KOPT-K1 (cell line): ENCODE measurements around the gene YBEY.

ENCODE experiments used
- H3K27ac ChIP-seq: fragments of 200-600 bp; sonication (generic); 2 replicates; pipeline ENCODE4 v1.5.1; 2016; ENCODE audit warnings: antibody characterized with exemption, mild to moderate bottlenecking, low read depth, low read length; ENCODE audit not compliant: poor library complexity, severe bottlenecking
- H3K36me3 ChIP-seq: fragments of 200-600 bp; sonication (generic); 2 replicates; pipeline ENCODE4 v1.5.1; 2017; ENCODE audit warnings: antibody characterized with exemption, mild to moderate bottlenecking, low read length, moderate library complexity; ENCODE audit not compliant: insufficient read depth
- H3K9me3 ChIP-seq: fragments of 200-600 bp; sonication (generic); 2 replicates; pipeline ENCODE4 v1.5.1; 2017; ENCODE audit warnings: antibody characterized with exemption, low read length, mild to moderate bottlenecking; ENCODE audit not compliant: insufficient read depth, poor library complexity, severe bottlenecking

YBEY gene

DNA sequence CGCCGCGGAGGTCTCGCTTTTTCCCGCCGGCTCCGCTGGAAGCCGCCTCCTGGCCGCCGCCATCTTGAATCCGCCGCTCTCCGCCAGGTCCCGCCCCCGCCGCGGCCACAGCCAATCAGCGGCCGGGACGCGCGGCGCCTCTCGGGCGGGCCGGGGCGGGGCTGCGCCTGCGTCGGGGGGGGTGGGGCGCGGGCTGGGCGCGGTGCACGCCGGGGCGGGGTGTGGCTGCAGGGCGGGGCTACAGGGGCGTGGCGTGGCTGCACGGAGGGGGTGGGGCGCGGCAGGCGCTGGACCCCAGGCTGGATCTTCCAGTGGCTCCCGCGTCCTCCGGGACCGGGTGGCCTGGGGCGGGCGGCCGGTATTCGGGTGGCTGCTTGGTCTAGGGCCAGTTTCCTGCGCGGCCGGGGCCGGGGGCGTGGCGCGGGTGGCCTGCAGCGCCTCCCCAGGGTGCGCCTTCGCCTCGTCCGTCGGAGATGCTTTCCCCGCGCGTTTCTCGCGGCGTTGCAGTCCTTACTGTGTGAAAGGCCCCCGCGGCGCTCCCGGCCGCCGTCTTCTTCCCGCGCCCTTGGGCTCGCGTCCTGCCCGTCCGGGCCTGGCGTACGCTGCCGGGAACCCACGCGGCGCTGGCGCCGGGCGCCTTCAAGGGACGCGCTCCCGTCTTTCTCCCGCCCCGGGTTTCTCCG lies 38.4 kb downstream of the YBEY start:
- Histone ChIP-seq H3K9me3 (no peaks in the 10 kb centered on the region), H3K27ac (peak overlapping the region; percentile 98), H3K36me3 (peaks cover 40% of the 10 kb centered on the region)

- H3K27ac ChIP-seq: peak overlapping the region; percentile 76
- no peaks in the 10 kb centered on the region for H3K9me3 ChIP-seq
- peaks cover 48% of the 10 kb centered on the region for H3K36me3 ChIP-seq
Observed at GRCh38 chr21:46325073-46325912, 39.2 kb downstream of the YBEY start.

GRCh38 chr21:46326110-46326703 lies 40.1 kb downstream of the YBEY start:
- H3K36me3 ChIP-seq: peaks cover 55% of the 10 kb centered on the region

DNA sequence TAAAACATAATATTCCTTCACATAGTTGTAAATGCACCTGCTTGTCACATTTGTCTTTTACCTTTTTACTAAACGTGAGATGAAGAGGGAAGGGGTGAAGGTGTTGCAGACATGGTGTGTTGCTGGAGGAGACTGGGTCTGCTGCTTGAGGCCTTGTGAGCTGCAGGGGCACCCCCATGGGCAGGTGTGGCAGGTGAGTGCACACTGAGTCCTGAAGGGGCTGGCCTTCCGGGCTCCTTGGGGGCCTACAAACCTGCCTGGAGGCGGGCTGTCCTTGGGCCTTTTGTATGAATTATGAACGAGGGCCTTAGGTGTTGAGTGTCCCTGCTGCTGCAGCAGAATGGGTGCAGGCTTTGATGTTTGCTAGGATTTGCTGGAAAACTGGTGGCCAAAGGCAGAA lies 41.6 kb downstream of the YBEY start:
- H3K27ac ChIP-seq: no peak overlapping the region
- peaks cover 55% of the 10 kb centered on the region for H3K36me3 ChIP-seq
- H3K9me3 ChIP-seq: no peaks in the 10 kb centered on the region

More at GRCh38 chr21:46326110-46326703, 40.1 kb downstream of the YBEY start:
- Histone ChIP-seq H3K27ac (no peak overlapping the region), H3K9me3 (no peaks in the 10 kb centered on the region)

DNA sequence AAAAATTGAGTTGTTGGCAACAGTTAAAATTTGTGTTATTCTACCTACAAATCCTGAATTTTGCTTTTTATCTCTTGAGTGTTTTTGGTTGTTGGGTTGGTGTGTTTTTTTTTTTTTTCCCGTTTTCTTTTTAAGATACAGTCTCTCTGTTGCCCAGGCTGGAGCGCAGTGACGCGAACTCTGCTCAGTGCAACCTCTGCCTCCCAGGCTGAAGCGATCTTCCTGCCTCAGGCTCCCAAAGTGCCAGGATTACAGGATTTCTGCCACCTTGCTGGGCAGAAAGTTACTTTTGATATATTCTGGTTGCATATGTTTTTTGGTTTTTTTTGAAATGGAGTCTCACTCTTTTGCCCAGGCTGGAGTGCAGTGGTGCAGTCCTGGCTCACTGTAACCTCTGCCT lies 42.0 kb downstream of the YBEY start:
- no peak overlapping the region for H3K27ac ChIP-seq
- H3K9me3 ChIP-seq: no peaks in the 10 kb centered on the region
- H3K36me3 ChIP-seq: peaks cover 52% of the 10 kb centered on the region

DNA sequence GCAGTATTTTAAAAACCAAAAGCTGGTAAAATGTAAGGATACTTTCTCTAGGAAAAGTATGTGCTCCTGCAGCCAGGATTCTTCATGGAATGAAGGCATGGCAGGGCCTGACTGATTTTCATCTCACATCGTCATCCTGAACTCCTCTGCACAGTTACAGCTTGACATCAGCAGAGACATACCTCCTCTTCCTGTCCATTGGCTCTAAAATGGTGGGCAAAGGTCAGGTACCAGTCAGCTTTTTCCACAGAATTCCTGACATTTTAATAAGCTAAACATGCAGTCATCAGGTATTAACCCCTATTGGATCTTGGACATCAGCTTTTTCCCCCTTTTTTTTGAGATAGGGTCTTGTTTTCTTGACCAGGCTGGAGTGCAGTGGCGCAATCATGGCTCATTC lies 43.7 kb downstream of the YBEY start:
- peaks cover 60% of the 10 kb centered on the region for H3K36me3 ChIP-seq
- no peak overlapping the region for H3K27ac ChIP-seq
- H3K9me3 ChIP-seq: no peaks in the 10 kb centered on the region

- Histone ChIP-seq H3K9me3 (no peaks in the 10 kb centered on the region), H3K36me3 (peaks cover 81% of the 10 kb centered on the region)
Observed at GRCh38 chr21:46334351-46335140, 48.4 kb downstream of the YBEY start.

DNA sequence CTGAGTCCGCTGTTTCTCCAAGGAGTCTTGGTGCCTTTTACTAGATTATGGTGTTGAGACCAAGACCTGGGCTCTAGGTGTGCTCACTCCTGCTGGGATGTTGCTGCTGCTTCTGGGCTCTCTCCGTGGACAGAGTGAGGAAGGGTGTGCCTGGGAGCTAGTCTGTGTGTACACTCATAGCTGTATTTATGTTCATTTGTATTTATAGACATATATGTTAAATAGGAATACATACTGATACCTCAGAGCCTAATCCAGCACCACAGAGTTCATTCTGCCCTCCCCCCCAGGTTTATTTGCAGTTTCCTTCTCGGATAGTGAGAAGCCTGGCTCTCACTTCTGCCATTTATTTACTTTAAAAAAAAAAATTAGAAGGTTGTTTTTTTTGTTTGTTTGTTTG lies 50.5 kb downstream of the YBEY start:
- Histone ChIP-seq H3K36me3 (peaks cover 72% of the 10 kb centered on the region), H3K9me3 (no peaks in the 10 kb centered on the region), H3K27ac (no peak overlapping the region)

More at GRCh38 chr21:46334351-46335140, 48.4 kb downstream of the YBEY start:
- no peak overlapping the region for H3K27ac ChIP-seq

DNA sequence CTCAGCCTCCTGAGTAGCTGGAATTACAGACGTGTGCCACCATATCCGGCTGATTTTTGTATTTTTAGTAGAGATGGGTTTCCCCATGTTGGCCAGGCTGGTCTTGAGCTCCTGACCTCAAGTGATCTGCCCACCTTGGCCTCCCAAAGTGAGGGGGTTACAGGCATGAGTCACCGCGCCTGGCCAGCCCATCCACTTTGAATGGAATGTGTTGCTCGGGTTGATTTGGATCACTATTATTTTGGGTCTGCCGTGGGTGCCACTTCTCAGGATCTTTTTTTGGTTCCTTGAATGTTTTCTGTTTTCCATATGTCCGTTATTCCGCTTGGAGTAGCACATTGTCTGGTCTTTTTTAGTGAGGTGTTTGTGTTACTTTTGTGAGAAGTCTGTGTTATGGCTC lies 54.9 kb downstream of the YBEY start:
- no peak overlapping the region for H3K27ac ChIP-seq
- peaks cover 66% of the 10 kb centered on the region for H3K36me3 ChIP-seq
- H3K9me3 ChIP-seq: no peaks in the 10 kb centered on the region

GRCh38 chr21:46344219-46344915 lies 58.2 kb downstream of the YBEY start:
- Histone ChIP-seq H3K9me3 (no peaks in the 10 kb centered on the region), H3K27ac (no peak overlapping the region), H3K36me3 (peaks cover 69% of the 10 kb centered on the region)

GRCh38 chr21:46345861-46346260 lies 59.7 kb downstream of the YBEY start:
- no peaks in the 10 kb centered on the region for H3K9me3 ChIP-seq
- H3K27ac ChIP-seq: no peak overlapping the region
- peaks cover 72% of the 10 kb centered on the region for H3K36me3 ChIP-seq

DNA sequence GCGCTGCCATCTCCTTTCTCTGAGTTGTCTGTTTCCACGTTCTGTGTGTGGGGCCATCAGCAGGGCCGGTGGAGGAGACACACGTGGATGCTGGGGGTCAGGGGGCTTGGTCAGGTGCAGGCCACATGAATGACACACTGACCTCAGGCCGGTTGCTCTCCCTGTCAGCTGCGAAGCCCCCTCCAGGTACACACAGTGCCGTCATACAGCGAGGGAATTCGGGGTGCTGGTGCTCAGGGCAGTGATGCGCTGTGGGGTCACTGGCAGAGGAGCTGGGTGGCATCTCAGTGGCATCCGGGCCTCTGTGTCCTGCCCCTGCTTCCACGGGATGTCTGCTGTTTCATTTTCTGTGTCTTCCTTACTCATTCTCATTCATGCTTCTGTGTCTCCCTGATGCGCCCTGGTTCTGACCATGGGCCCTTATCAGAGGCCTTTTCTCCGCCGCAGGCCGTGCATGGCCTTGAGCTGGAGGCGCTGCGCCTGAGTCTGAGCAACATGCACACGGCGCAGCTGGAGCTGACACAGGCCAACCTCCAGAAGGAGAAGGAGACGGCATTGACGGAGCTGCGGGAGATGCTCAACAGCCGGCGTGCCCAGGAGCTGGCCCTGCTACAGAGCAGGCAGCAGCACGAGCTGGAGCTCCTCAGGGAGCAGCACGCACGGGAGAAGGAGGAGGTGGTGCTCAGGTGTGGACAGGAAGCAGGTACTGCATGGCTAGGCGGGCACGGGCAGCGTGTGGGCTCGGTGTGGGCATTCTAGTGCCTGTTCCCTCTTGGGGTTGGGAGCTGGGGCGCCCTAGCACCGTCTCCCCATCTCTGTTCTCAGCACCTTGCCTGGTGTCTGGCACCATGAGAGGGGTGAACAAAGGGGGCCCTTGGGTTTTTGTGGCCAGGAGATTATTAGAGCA lies 60.4 kb downstream of the YBEY start:
- no peak overlapping the region for H3K27ac ChIP-seq
- peaks cover 78% of the 10 kb centered on the region for H3K36me3 ChIP-seq

GRCh38 chr21:46347203-46347550 lies 61.0 kb downstream of the YBEY start:
- Histone ChIP-seq H3K27ac (no peak overlapping the region), H3K36me3 (peaks cover 85% of the 10 kb centered on the region), H3K9me3 (no peaks in the 10 kb centered on the region)

More for the DNA sequence above, 60.4 kb downstream of the YBEY start:
- H3K9me3 ChIP-seq: no peaks in the 10 kb centered on the region
